Hepatocyte (in vitro differentiated cells): ENCODE measurements around the gene KRT77.

Experiments used
- EZH2 ChIP-seq: fragments of 200-600 bp; sonication (generic); IDR thresholded peaks from 2 replicates; pipeline ENCODE4 v1.6.1; 2016; ENCODE audit warnings: antibody characterized with exemption, mild to moderate bottlenecking, borderline replicate concordance
- TF ChIP-seq, protein P1 (sequence below): fragments of 200-600 bp; sonication (generic); IDR thresholded peaks from 2 replicates; pipeline ENCODE4 v1.5.1; 2016; ENCODE audit warnings: antibody characterized with exemption, mild to moderate bottlenecking; ENCODE audit not compliant: poor library complexity

DNA sequence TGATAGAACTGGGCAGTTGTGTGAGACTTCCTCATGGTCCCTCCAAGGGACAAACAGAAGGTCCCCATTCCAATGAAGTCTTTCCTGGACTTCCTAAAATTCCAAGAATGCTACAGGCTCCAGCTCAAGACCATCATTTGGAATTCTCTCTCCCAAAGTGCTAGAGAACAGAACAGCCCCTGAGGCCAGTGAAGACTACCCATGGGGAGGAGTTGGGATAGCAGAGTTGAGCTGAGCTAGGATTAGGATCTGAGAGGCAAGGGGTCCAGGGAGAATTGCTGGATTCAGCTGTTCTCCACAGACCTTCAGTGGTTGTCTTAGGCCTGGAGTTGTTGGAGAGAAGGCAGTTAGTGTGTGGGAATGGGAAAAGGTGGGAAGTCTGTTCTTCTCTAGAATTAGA lies 33.9 kb downstream of the KRT77 start:
- TF ChIP-seq, protein P1, sequence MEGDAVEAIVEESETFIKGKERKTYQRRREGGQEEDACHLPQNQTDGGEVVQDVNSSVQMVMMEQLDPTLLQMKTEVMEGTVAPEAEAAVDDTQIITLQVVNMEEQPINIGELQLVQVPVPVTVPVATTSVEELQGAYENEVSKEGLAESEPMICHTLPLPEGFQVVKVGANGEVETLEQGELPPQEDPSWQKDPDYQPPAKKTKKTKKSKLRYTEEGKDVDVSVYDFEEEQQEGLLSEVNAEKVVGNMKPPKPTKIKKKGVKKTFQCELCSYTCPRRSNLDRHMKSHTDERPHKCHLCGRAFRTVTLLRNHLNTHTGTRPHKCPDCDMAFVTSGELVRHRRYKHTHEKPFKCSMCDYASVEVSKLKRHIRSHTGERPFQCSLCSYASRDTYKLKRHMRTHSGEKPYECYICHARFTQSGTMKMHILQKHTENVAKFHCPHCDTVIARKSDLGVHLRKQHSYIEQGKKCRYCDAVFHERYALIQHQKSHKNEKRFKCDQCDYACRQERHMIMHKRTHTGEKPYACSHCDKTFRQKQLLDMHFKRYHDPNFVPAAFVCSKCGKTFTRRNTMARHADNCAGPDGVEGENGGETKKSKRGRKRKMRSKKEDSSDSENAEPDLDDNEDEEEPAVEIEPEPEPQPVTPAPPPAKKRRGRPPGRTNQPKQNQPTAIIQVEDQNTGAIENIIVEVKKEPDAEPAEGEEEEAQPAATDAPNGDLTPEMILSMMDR = no peak
- no peak for TF ChIP-seq EZH2
